SK-N-SH (cell line): ENCODE data around the gene MAGI2. TPM values are rescaled to one million over a fixed set of nuclear protein-coding genes. Genes with fewer than 3 reads are reported as not detected.

Experiments
- CTCF ChIA-PET: fragments of 300-600, 350-600 bp; formaldehyde crosslinking; extraction: SDS; loops from one replicate; lab custom pipeline; 2021; lab: Yijun Ruan, JAX
- POLR2A ChIA-PET: fragments of 350-600 bp; sonication (Branson Sonifier 250); formaldehyde crosslinking; extraction: SDS; loops from one replicate; lab custom pipeline; 2020; ENCODE audit warnings: antibody characterized with exemption, inconsistent platforms; lab: Yijun Ruan, JAX
- DNase-seq: peaks from one replicate; pipeline ENCODE4 v3.0.0; 2012
- H2AFZ ChIP-seq: fragments of 200-600 bp; sonication (generic); 2 replicates; pipeline ENCODE4 v1.8.1; 2016; ENCODE audit warnings: antibody characterized with exemption, mild to moderate bottlenecking, low read depth
- H3F3A ChIP-seq: fragments of 200-600 bp; sonication (generic); replicated peaks from 2 replicates; pipeline ENCODE3; 2016; ENCODE audit warnings: antibody characterized with exemption, mild to moderate bottlenecking; ENCODE audit not compliant: insufficient read depth
- H3K27ac ChIP-seq, 2 experiments: fragments of 200-500 bp in 1 of 2; fragments of 200-600 bp in 1 of 2; sonication (Bioruptor generic) in 1 of 2; sonication (generic), shearing (Covaris generic) in 1 of 2; 2 replicates each; pipeline versions ENCODE4 v1.5.1 to v1.6.1; 2014 to 2016; ENCODE audit warnings: low read depth in 2 of 2, inconsistent platforms in 1 of 2, low read length in 1 of 2, mild to moderate bottlenecking in 1 of 2, mixed read lengths in 1 of 2
- H3K27me3 ChIP-seq: fragments of 200-600 bp; sonication (generic), shearing (Covaris generic); 2 replicates; pipeline ENCODE4 v1.6.1; 2016; ENCODE audit warnings: mixed run types; ENCODE audit not compliant: insufficient read depth
- H3K36me3 ChIP-seq, 2 experiments: fragments of 200-500 bp in 1 of 2; fragments of 200-600 bp in 1 of 2; sonication (Bioruptor generic) in 1 of 2; sonication (generic) in 1 of 2; replicated peaks in 1 of 2; 2 replicates each; pipeline versions ENCODE3 to v1.5.1; 2014 to 2016; ENCODE audit warnings: low read length in 1 of 2, mild to moderate bottlenecking in 1 of 2; ENCODE audit not compliant: insufficient read depth in 2 of 2, control insufficient read depth in 1 of 2
- H3K4me1 ChIP-seq, 2 experiments: fragments of 200-500 bp in 1 of 2; fragments of 200-600 bp in 1 of 2; sonication (Bioruptor generic) in 1 of 2; sonication (generic), shearing (Covaris generic) in 1 of 2; 2 replicates each; pipeline versions ENCODE4 v1.5.1 to v1.6.1; 2014 to 2016; ENCODE audit warnings: low read depth in 1 of 2, low read length in 1 of 2, mixed run types in 1 of 2; ENCODE audit not compliant: insufficient read depth in 2 of 2, control insufficient read depth in 1 of 2
- H3K4me2 ChIP-seq: fragments of 200-600 bp; sonication (generic), shearing (Covaris generic); 2 replicates; pipeline ENCODE4 v1.6.1; 2017; ENCODE audit warnings: mixed run types
- H3K4me3 ChIP-seq, 2 experiments: fragments of 200-500 bp in 1 of 2; fragments of 200-600 bp in 1 of 2; sonication (Bioruptor generic) in 1 of 2; sonication (generic), shearing (Covaris generic) in 1 of 2; 2 replicates each; pipeline versions ENCODE4 v1.5.1 to v1.8.1; 2014 to 2016; ENCODE audit warnings: low read depth in 2 of 2, inconsistent platforms in 1 of 2, low read length in 1 of 2, mild to moderate bottlenecking in 1 of 2, mixed read lengths in 1 of 2, moderate library complexity in 1 of 2
- H3K79me2 ChIP-seq: fragments of 200-600 bp; sonication (generic); 2 replicates; pipeline ENCODE4 v1.8.1; 2017; ENCODE audit warnings: mild to moderate bottlenecking; ENCODE audit not compliant: insufficient read depth
- H3K9ac ChIP-seq: fragments of 200-600 bp; sonication (generic); 2 replicates; pipeline ENCODE4 v1.6.1; 2017; ENCODE audit warnings: mixed run types
- H3K9me2 ChIP-seq: fragments of 200-600 bp; sonication (generic); 2 replicates; pipeline ENCODE4 v1.6.1; 2017; ENCODE audit warnings: mixed run types
- H3K9me3 ChIP-seq: fragments of 200-600 bp; sonication (generic); 2 replicates; pipeline ENCODE4 v1.6.1; 2017; ENCODE audit warnings: mixed run types, mild to moderate bottlenecking, moderate library complexity
- H4K20me1 ChIP-seq: fragments of 200-600 bp; sonication (generic); 2 replicates; pipeline ENCODE4 v1.6.1; 2017; ENCODE audit warnings: mild to moderate bottlenecking, mixed run types; ENCODE audit not compliant: insufficient read depth
- ELF1 ChIP-seq: IDR thresholded peaks from 2 replicates; pipeline ENCODE4 v1.4.0; 2012
- GATA2 ChIP-seq: sonication (generic); formaldehyde crosslinking; IDR thresholded peaks from 2 replicates; pipeline ENCODE4 v1.5.0; 2020; ENCODE audit warnings: mild to moderate bottlenecking, missing genetic modification reagents
- IRF3 ChIP-seq: fragments of 150-350 bp; IDR thresholded peaks from 2 replicates; pipeline ENCODE4 v1.6.1; 2016; ENCODE audit warnings: mild to moderate bottlenecking, low read depth, low read length
- JUND ChIP-seq: IDR thresholded peaks from 2 replicates; pipeline ENCODE4 v1.4.0; 2012
- POLR2AphosphoS5 ChIP-seq: IDR thresholded peaks from 2 replicates; pipeline ENCODE4 v1.6.1; 2012; ENCODE audit warnings: low read depth, low read length
- RAD21 ChIP-seq: IDR thresholded peaks from 2 replicates; pipeline ENCODE4 v1.6.1; 2012; ENCODE audit warnings: mild to moderate bottlenecking, low read length
- REST ChIP-seq: IDR thresholded peaks from 2 replicates; pipeline ENCODE4 v1.6.1; 2012; ENCODE audit warnings: mild to moderate bottlenecking, low read depth, low read length, moderate library complexity
- RXRA ChIP-seq: IDR thresholded peaks from 2 replicates; pipeline ENCODE4 v1.4.0; 2012; ENCODE audit warnings: low read depth, mild to moderate bottlenecking, borderline replicate concordance
- SMC3 ChIP-seq: IDR thresholded peaks from 2 replicates; pipeline ENCODE4 v1.6.1; 2012; ENCODE audit warnings: low read depth, low read length, improper control_type of control experiment
- TEAD4 ChIP-seq: IDR thresholded peaks from 2 replicates; pipeline ENCODE4 v1.4.0; 2012; ENCODE audit warnings: mild to moderate bottlenecking, borderline replicate concordance; ENCODE audit not compliant: insufficient read depth
- ZBTB33 ChIP-seq: IDR thresholded peaks from 2 replicates; pipeline ENCODE4 v1.4.0; 2012; ENCODE audit warnings: low read depth, borderline replicate concordance
- WGBS: methylation state at CpG from one replicate; pipeline ENCODE4 v1.1.6; 2017; ENCODE audit warnings: low lambda C conversion rate; 5-methylcytosine and 5-hydroxymethylcytosine counted together
- polyA plus RNA-seq, 3 experiments: library from polyadenylated mRNA; depleted of rRNA; stranded (reverse); fragments of >200 nt; gene quantifications; 2 replicates each; pipeline ENCODE4 v1.2.3, GENCODE V29; 2012
- TF ChIP-seq, protein P1 (sequence below): IDR thresholded peaks from 2 replicates; pipeline ENCODE4 v1.4.0; 2012; ENCODE audit warnings: low read depth

MAGI2 gene
- polyA plus RNA-seq, 1 of the 3 experiments (the other 2 are of a cell fraction), result 1.1 TPM

GRCh38 chr7:78704504-78704903 is 749.0 kb downstream of the MAGI2 start:
- 85% methylated on average over 3 of the region's 3 CpGs for WGBS
- H3K9ac ChIP-seq, result no peak overlapping the region
- no peaks in the 10 kb centered on the region for H3K79me2 ChIP-seq
- no peak overlapping the region for H3K4me2 ChIP-seq
- ChIA-PET POLR2A (no interaction called here), CTCF (no interaction called here)
- TF ChIP-seq, protein P1, sequence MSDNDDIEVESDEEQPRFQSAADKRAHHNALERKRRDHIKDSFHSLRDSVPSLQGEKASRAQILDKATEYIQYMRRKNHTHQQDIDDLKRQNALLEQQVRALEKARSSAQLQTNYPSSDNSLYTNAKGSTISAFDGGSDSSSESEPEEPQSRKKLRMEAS, result no peak
- no peak for TF ChIP-seq RXRA
- TF ChIP-seq SMC3, result no peak
- TF ChIP-seq GATA2 (CRISPR knock-in tag), result no peak
- TF ChIP-seq POLR2AphosphoS5, result no peak
- no peak for TF ChIP-seq IRF3
- no peak for TF ChIP-seq ELF1
- TF ChIP-seq ZBTB33, result no peak
- no peak for TF ChIP-seq JUND
- TF ChIP-seq RAD21, result no peak
- no peak for TF ChIP-seq REST
- TF ChIP-seq TEAD4, result no peak
- DNase-seq, result no peak
- H2AFZ ChIP-seq, result no peak overlapping the region
- no peak overlapping the region for H3K27ac ChIP-seq
- H3K27me3 ChIP-seq, result no peaks in the 10 kb centered on the region
- H4K20me1 ChIP-seq, result no peaks in the 10 kb centered on the region
- H3K4me3 ChIP-seq, result no peak overlapping the region
- H3F3A ChIP-seq, result peaks cover 22% of the 10 kb centered on the region
- H3K4me1 ChIP-seq, result peaks cover 0 to 17% of the 10 kb centered on the region in 2 experiments; a peak in 2 of 4 replicates
- no peaks in the 10 kb centered on the region for H3K9me3 ChIP-seq
- H3K36me3 ChIP-seq, result no peaks in the 10 kb centered on the region
- H3K9me2 ChIP-seq, result no peaks in the 10 kb centered on the region
